Measurements from ENCODE around the gene RAF1. TPM values are rescaled to one million over a fixed set of nuclear protein-coding genes. Genes with fewer than 3 reads are reported as not detected.
"Not testable (repeated sequence)": the region's sequence is repeated elsewhere in the genome, so short reads cannot be mapped to it uniquely, and the experiment has no call there.

The RAF1 gene
- total RNA-seq, 1 donor: 78.0 TPM

GRCh38 chr3:12679468-12679867 lies 15.6 kb upstream of the RAF1 start:
- no peak for DNase-seq (ENCODE audit: low read depth)
- no peak overlapping the region for H3K4me3 ChIP-seq (ENCODE audit: low read depth, low read length)
- no peak for TF ChIP-seq CTCF (IDR thresholded peaks at IDR 0.05; ENCODE audit: insufficient read depth, low read length)

- no peak for TF ChIP-seq CTCF (IDR thresholded peaks at IDR 0.05; ENCODE audit: insufficient read depth, low read length)
- H3K4me3 ChIP-seq (ENCODE audit: low read depth, low read length): no peak overlapping the region
- DNase-seq (ENCODE audit: low read depth): no peak
These were observed 13.7 kb upstream of the RAF1 start for GRCh38 chr3:12677616-12678015.

- DNase-seq (ENCODE audit: low read depth): no peak
- TF ChIP-seq CTCF (IDR thresholded peaks at IDR 0.05; ENCODE audit: insufficient read depth, low read length): no peak
- H3K4me3 ChIP-seq (ENCODE audit: low read depth, low read length): no peak overlapping the region
These were observed 11.3 kb upstream of the RAF1 start for GRCh38 chr3:12675115-12675810.

GRCh38 chr3:12673956-12674736 lies 10.2 kb upstream of the RAF1 start:
- not testable (repeated sequence) for DNase-seq (ENCODE audit: low read depth); H3K4me3 ChIP-seq (ENCODE audit: low read depth, low read length)

GRCh38 chr3:12671120-12671450 lies 7.2 kb upstream of the RAF1 start:
- no peak for TF ChIP-seq CTCF (IDR thresholded peaks at IDR 0.05; ENCODE audit: insufficient read depth, low read length)
- H3K4me3 ChIP-seq (ENCODE audit: low read depth, low read length): no peak overlapping the region
- DNase-seq (ENCODE audit: low read depth): no peak

- DNase-seq (ENCODE audit: low read depth): no peak
- H3K4me3 ChIP-seq (ENCODE audit: low read depth, low read length): no peak overlapping the region
- TF ChIP-seq CTCF (IDR thresholded peaks at IDR 0.05; ENCODE audit: insufficient read depth, low read length): no peak
These were observed 6.6 kb upstream of the RAF1 start for GRCh38 chr3:12670365-12671119.

- no peak for DNase-seq (ENCODE audit: low read depth)
- TF ChIP-seq CTCF (IDR thresholded peaks at IDR 0.05; ENCODE audit: insufficient read depth, low read length): no peak
- peak overlapping the region; percentile 93 for H3K4me3 ChIP-seq (ENCODE audit: low read depth, low read length)
These were observed 449 bp downstream of the RAF1 start for GRCh38 chr3:12663401-12663935.

Measured in fibroblast of the aortic adventitia (primary cell).